HG03280 (cell line): ENCODE data around the gene DNAJC10.
"Not testable (repeated sequence)": the region's sequence is repeated elsewhere in the genome, so short reads cannot be mapped to it uniquely, and the experiment has no call there.

ENCODE experiments used
- ATAC-seq: cut with Tn5 transposase; IDR thresholded peaks from one replicate; pipeline ENCODE4 v1.9.1; 2021; ENCODE audit warnings: mild to moderate bottlenecking, moderate library complexity; ENCODE audit not compliant: unreplicated experiment

The DNAJC10 gene, protein sequence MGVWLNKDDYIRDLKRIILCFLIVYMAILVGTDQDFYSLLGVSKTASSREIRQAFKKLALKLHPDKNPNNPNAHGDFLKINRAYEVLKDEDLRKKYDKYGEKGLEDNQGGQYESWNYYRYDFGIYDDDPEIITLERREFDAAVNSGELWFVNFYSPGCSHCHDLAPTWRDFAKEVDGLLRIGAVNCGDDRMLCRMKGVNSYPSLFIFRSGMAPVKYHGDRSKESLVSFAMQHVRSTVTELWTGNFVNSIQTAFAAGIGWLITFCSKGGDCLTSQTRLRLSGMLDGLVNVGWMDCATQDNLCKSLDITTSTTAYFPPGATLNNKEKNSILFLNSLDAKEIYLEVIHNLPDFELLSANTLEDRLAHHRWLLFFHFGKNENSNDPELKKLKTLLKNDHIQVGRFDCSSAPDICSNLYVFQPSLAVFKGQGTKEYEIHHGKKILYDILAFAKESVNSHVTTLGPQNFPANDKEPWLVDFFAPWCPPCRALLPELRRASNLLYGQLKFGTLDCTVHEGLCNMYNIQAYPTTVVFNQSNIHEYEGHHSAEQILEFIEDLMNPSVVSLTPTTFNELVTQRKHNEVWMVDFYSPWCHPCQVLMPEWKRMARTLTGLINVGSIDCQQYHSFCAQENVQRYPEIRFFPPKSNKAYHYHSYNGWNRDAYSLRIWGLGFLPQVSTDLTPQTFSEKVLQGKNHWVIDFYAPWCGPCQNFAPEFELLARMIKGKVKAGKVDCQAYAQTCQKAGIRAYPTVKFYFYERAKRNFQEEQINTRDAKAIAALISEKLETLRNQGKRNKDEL

GRCh38 chr2:182715892-182716649 is at the start of gene DNAJC10:
Gene DNAJC10, plus strand, starts transcription at chr2:182716257. Its CDS starts 1,830 bp downstream, at chr2:182718087.
- ATAC-seq: peak; percentile 83

DNA sequence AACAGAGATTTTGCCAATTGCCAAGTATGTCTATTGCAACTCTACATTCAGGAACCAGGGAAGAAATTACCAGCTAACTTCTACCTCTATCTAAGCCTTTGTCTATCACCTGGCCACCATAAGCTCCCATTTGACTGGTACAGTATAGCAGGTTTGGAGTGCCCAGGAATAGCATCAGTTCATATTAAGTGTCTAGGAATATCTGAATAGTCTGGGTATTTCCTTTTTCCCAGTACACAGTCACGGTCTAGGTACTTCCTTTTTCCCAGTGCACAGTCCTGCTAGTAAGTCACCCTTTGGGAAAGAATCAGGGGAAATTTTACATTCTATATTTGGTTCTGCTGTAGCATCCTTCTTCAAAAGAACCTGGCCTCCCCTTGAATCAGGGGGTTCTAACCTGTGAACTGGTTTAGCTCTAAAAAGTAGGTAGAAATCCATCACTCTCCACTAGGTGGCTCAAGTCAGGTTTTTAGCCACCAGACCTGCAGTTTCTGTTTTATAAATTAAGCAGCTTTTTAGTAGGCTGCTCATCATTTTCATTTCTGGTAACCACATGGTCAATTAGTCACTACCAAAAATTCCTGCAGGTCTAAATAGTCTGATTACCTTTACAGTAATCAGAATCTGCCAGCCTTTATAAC is 49.3 kb upstream of the DNAJC10 start:
- ATAC-seq: peak; percentile 87

- ATAC-seq: peak; percentile 17
Observed at GRCh38 chr2:182667315-182667695, 48.8 kb upstream of the DNAJC10 start.

DNA sequence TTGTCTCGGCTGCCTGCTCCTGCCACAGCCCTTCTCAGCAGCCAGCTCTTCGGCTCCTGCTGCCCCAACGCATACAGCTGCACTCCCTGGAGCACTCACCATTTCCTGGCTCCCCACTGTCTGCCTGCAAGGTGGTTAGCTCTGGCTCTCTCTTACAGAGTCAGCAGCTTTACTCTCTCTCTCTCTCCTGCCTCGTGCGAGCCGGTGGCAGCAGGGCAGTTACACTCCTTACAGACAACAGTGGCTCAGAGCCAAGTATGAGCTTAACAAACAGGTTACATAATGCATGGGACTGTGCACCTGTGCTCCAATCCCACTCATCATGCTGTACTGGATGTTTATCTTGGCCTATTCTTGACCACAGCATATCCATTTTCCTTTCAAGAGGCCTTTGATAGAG is 47.4 kb upstream of the DNAJC10 start:
- no peak for ATAC-seq

GRCh38 chr2:182672466-182673165 is 43.4 kb upstream of the DNAJC10 start:
- no peak for ATAC-seq

DNA sequence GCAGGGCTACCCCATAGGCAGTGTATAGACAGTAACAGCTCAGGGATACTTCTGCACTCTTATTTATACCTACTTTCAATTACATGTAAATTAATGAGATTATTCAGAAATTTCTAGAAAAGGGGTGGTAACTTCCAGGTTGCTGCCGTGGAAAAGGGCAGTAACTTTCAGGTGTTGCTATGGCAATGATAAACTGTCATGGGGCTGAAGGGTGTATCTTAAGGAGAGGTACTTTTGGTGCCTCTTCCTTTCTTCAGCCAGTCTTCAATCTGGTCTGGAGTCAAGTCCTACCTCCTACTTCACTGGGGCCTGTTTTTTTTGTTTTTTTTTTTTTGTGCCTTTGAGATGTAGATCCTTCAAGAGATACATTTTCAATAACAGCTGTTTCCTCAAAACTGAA is 35.2 kb upstream of the DNAJC10 start:
- ATAC-seq: no peak

DNA sequence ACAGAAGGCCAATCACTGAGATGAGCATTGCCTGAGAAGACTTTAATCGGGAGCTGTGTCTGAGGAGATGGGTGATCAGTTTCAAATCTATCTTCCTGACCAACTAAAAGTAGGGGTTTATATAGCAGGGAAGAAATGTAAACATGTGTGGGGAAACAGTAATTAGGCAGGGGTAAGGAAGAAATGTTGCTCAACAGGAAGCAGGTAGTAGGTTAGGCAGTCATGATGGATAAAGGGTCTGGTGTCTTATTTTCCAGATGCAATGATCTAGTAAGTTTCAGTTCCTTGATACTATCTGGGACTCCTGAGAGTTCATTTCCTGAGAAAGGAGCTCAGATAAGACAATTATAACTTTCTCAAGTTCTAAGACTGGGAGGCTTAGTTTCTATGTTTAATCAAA is 33.8 kb upstream of the DNAJC10 start:
- ATAC-seq: no peak

GRCh38 chr2:182685559-182685958 is 30.5 kb upstream of the DNAJC10 start:
- no peak for ATAC-seq

DNA sequence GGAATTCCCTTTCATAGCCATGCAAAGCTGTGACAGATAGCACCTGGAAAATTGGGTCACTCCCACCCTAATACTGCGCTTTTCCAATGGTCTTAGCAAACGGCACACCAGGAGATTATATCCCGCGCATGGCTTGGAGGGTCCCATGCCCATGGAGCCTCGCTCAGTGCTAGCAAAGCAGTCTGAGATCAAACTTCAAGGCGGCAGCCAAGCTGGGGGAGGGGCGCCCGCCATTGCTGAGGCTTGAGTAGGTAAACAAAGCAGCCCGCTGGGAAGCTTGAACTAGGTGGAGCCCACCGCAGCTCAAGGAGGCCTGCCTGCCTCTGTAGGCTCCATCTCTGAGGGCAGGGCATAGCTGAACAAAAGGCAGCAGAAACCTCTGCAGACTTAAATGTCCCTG is 29.3 kb upstream of the DNAJC10 start:
- not testable (repeated sequence) for ATAC-seq

DNA sequence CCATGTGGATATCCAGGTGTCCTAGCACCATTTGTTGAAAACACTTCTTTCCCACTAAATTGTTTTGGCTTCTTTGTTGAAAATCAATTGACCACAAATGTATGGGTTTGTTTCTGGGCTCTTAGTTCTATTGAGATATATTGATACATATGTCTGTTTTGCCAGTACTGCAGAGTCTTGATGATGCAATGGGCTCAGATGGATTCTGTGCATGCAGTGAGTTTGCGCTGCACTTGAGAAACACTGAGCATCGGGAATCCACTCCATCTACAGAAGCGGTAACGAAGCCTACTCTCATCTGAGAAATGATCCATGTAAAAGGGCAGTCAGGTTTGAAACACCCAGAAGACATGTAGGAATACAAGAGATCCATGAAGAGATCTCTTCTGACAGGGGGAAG is 21.9 kb upstream of the DNAJC10 start:
- ATAC-seq: no peak

- no peak for ATAC-seq
Observed at GRCh38 chr2:182695776-182696175, 20.3 kb upstream of the DNAJC10 start.

DNA sequence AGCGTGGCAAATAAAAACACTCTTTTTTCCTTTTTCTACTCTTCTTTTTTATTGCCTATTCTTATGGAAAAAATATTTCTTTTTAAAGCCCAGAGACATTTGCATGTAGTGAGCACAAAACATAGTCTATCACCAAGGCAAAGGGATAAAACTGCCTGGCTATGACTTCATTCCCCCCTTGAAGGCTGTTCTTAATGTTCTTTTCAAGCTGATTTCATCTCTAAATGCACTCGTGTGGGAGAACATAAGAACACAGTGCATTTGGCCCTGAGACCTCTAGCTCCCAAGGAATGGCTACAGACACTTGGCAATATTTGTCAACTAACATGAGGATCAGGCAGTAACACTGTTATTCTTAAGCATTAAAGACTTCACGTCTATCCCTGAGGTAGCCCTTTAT is 17.4 kb upstream of the DNAJC10 start:
- no peak for ATAC-seq

GRCh38 chr2:182705761-182706160 is 10.3 kb upstream of the DNAJC10 start:
- ATAC-seq: no peak

DNA sequence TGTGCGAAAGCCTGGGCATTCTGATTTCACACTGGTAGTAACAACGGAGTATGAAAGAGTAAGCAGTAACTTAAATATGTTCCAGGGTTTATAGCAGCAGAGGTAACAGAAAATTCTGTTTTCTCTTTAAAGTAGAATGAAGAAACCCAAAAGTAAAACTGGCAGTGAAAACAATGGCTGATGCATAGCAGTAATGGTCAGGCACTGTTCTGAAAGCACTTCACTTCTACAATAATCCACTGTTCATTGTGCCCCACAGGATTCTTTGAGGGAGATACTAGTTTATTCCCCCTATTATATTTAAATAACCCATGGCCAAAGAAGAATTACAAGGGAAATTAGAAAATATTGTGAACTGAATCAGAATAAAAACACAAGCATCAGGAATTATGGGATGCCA is 9.3 kb upstream of the DNAJC10 start:
- no peak for ATAC-seq

- ATAC-seq: no peak
Observed at GRCh38 chr2:182713601-182714000, 2.5 kb upstream of the DNAJC10 start.

DNA sequence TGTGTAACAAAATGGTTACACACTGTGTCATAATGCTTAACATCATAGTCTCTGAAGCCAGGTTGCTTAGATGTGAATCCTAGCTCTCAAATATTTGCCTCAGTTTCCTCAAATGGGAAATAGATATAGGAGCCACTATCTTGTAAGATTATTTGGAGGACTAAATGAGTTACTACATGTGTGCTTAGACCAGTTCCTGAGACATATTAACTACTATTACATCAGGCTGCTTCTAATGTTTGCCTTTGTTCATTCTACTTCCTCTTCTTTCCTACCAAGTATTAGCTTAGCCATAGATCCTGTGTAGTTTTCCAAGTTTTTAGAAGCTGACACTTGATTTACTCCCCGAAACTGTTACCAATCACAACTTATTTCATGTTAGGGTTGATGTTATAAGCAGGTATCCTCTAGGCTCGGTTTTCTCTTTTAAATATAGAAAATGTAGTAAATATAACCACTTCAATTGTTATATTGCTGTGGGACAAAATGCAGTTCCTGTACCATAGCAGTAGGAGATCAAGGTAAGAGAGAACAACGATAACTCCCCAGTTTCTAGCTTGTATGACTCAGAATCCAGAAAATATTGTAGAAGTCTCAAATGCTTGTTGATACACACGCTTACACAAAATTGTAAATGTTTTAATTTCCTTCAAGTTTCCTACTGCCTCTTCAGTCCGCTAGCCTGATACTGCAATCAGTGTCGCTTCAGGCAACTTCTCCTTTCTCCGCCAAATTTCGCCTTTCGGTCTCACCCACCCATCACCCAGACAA is 751 bp upstream of the DNAJC10 start:
- no peak for ATAC-seq

DNA sequence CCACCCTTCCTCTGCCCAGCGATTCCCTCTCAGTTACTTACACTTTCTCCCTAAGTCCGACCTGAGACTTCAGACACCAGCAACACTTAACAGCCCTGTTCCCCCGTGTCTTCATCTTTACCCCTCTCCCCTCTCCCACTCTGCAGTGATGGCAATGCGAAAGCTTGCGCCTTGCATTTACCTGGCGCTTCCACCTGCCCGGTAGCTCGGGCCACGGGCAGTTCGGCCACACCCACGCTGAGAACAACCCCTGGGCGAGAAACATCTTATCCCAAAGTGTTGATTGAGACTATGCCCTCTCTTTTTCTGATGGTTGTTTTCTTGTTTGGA is 558 bp downstream of the DNAJC10 start:
- no peak for ATAC-seq

DNA sequence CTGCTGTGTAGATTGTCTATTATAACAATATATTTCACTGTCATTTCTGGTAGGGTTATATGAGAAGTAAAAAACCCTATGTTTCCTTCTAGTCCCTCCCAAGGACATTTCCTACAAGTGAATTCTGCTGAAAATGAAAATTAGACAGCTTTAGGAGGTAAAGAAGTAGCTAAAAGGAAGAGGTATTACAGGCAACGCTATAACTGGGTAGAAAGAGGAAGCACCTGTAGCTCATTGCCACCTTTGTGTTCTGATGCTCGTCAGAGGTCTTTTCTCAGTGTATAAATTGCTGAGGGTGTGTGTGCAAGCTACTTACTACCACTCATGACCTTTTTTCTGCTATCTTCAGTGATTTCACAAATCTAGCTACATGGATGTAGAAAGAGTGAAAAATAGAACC is 1.4 kb downstream of the DNAJC10 start:
- ATAC-seq: peak; percentile 46

DNA sequence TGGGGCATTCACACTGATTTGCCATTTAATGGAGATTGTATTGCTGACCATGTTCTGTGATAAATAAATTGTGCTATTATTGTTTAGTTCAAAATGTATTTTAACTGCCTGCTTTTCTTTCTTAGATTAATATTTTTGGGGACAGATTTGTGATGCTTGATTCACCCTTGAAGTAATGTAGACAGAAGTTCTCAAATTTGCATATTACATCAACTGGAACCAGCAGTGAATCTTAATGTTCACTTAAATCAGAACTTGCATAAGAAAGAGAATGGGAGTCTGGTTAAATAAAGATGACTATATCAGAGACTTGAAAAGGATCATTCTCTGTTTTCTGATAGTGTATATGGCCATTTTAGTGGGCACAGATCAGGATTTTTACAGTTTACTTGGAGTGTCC is 1.8 kb downstream of the DNAJC10 start:
- ATAC-seq: no peak

DNA sequence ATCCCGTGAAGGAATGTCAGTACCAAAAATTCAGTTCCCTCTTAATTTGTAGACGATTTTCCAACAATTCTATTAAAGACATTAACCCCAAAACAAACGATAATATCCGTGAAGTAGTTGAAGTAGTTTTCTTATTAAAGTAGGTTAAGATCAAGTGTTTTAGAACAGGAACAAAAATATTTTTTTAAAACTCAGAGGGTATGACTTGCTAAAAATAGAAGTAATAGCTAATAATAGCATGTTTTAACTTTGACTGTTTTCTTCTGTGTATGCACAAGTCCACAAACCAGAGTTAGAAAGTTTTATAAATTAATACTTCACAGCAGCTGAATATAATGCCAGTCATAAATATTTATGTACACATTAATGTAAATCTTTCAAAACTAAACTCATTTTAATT is 2.4 kb downstream of the DNAJC10 start:
- no peak for ATAC-seq
